GM12873 (cell line): ENCODE results near the gene CDKN2B-AS1.

Experiments used
- CTCF ChIP-seq: IDR thresholded peaks from 2 replicates; pipeline ENCODE4 v1.5.1; 2012; ENCODE audit warnings: low read depth, mild to moderate bottlenecking, moderate library complexity, low read length, control low read depth; ENCODE audit not compliant: insufficient read depth; ENCODE audit errors: missing control alignments

The CDKN2B-AS1 gene

GRCh38 chr9:22157828-22158227, 163.2 kb downstream of the CDKN2B-AS1 start:
- TF ChIP-seq CTCF: no peak

DNA sequence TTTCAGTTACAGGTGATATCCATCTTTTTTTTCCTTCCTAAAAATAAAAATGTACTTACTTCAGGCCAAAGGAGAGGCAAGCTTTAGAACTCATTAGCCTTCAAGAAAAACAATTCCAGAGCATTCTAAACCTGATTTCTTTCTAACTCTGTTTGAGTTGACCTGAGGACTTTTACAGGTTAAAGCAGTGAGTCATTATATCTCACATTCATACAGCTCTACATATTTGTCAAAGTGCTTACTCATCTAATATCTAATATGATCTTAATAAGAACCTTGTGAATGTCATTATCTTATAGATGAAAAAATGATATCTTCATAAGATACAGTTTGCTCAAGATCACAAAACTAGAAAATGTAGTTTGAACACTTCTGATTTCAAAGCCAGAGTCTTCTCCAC, 163.7 kb downstream of the CDKN2B-AS1 start:
- no peak for TF ChIP-seq CTCF

- no peak for TF ChIP-seq CTCF
Observed at GRCh38 chr9:22158927-22159346, 164.3 kb downstream of the CDKN2B-AS1 start.

- no peak for TF ChIP-seq CTCF
Observed at GRCh38 chr9:22159586-22159985, 165.0 kb downstream of the CDKN2B-AS1 start.

GRCh38 chr9:22160221-22160620, 165.6 kb downstream of the CDKN2B-AS1 start:
- no peak for TF ChIP-seq CTCF

DNA sequence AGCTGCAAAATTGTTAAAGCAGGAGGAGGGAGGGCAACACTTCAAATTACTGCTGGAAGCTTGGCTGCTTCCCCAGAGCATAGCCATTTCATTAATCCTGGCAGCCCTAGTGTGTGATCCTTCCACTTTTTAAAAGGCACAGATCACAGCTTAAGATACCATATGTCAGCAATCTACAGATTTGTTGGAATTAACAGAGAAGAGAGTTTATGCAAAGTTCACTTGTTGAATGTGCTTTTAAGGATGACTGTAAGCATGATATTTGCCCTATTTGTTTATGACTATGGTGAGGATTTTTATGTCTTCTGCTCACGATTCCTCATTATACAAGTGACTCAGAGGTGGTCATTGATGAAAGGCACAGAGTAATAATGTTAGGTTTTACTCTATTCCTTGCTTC, 170.6 kb downstream of the CDKN2B-AS1 start:
- TF ChIP-seq CTCF: no peak

DNA sequence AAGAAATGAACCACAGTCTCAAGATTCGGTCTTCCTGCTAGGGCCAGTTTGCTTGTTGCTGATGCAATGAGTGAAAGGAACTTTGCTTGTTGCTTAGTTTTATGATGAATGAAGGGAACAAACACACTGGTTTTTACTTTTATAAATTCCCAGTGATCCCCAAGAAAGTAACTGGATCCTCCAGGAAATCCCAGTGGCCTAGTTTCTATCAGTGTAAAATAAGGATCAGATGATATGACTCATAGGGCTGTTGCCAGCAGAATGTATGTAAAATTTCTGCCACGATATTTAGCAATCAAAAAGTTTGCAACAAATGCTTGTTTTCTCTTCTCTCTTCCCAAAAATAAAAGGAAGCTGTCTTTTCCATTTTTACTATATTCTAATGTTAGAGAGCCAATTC, 174.7 kb downstream of the CDKN2B-AS1 start:
- TF ChIP-seq CTCF: no peak

- TF ChIP-seq CTCF: no peak
Observed at GRCh38 chr9:22169727-22170503, 175.3 kb downstream of the CDKN2B-AS1 start.
